SH-SY5Y (cell line): ENCODE data around the gene RREB1.

ENCODE experiments used
- GATA2 ChIP-seq: IDR thresholded peaks from 2 replicates; pipeline ENCODE4 v1.6.1; 2011; ENCODE audit warnings: mild to moderate bottlenecking, low read depth, low read length
- GATA3 ChIP-seq: IDR thresholded peaks from 2 replicates; pipeline ENCODE4 v1.6.1; 2011; ENCODE audit warnings: low read depth, mild to moderate bottlenecking, low read length, moderate library complexity

- TF ChIP-seq GATA2, result no peak
- TF ChIP-seq GATA3, result no peak
Observed at GRCh38 chr6:7104752-7105151, 3.0 kb upstream of the RREB1 start.
